ENCODE data around the gene GJA9.
"Not testable (repeated sequence)": the region's sequence is repeated elsewhere in the genome, so short reads cannot be mapped to it uniquely, and the experiment has no call there.

The GJA9 gene

DNA sequence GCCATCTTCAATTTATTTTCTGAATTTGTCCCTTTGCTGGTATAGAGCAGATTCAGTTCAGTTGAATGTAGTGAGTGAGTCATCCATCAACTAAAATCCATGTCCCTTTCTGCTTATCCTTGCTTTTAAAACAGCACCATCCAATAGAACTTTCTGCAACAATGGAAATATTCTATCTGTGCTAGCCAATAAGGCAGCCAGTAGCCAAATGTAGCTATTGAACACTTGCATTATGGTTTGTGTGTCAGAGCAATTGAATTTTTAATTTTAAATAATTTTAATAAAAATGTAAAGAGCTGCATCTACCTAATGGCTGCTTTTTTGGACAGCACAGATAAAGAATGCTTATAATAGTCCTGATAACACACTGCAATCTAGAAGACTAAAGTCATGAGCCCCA lies at the start of gene GJA9:
Gene GJA9, minus strand, starts transcription at position 101 of the 400 bp plus-strand sequence. CDS start 5,489 bp downstream, outside the sequence.
- DNase-seq, result no peak

DNA sequence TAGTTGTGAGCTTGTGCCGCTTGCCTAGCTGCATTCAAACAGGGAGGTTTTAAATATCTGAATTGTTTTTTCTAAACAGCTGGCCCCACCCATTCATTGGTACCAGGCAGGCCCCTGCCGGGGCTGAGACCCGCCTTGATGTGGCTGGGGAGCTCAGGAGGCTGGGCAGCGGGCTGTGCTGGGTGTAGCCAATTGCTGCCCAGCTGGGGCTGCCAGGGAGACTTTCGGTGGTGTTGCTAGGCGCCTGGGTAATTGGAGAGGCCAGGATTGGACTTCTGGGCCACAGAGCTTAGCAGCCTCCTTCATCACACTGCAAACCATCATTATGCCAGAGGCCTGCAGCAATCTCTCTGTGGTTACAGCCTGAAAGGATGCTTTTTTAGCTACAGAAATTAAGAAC lies 48.1 kb upstream of the GJA9 start:
- no peak for DNase-seq

DNA sequence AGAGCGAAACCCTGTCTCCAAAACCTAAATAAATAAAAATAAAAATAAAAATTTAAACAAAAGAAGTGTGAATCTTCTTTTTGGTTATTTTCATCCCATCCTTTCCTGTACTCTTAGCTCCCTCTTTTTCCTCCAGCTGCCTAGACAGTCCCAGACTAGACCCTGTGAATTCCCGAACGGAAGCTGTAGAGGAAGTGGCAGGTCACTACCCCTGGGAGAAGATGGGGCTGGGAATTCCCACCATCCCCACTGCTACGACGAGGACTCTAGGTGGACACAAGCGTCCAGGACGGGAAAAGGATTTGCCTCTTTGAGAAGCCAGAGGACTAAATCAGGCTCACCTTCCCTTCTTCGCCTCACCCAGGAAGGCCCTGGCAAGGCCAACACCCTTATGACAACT lies 47.7 kb upstream of the GJA9 start:
- no peak for DNase-seq

DNA sequence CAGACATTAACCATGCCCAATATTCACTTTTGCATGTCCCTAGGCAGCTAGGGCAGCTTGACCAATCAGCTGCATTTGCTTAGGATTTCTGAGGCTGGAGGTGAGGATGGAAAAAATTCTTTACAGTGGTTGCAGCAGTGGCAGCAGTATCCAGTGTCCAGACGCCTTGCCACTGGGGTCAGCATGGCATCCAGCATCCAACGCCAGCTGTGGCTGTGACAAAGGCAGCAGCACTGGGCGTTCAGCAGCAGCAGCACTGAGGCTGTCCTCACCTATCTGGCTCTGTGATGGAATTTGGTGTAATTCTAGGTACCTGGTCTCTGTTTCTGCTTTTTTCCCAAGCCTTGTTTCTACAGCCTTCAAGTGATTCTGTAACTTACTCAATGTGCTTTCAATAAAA lies 44.7 kb upstream of the GJA9 start:
- no peak for DNase-seq

DNA sequence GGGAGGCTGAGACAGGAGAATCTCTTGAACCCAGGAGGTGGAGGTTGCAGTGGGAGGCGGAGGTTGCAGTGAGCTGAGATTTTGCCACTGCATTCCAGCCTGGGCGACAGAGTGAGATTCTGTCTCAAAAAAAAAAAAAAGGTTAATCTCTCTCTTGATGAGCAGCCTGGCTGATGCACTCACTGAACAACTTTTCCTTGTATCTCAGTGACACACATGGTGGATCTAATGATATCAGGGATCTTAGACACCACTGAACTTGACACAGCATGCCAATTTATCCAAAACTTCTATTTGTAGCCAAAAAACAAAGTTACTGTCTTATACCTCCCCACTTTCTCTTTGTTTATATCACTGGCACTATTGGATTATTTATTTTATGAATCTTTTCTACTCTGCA lies 44.0 kb upstream of the GJA9 start:
- DNase-seq, result no peak

DNA sequence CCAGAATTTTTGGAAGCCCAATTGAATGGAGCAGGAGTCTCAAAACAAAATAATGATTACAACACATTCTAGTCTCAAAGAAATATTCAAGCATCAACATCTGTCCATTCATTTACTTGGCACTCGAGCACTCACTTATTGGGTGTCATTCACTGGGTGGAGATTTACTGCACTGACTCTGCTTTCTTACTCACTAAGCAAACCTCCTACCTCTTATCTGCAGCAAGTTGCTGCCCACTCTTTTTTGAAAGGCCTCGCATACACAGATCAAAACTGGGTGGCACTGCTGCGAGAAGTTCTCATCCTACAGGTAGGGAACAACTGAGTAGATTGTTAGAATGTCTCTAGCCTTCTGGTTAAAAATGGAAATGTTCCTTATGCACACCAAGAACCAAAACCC lies 42.2 kb upstream of the GJA9 start:
- DNase-seq, result no peak

DNA sequence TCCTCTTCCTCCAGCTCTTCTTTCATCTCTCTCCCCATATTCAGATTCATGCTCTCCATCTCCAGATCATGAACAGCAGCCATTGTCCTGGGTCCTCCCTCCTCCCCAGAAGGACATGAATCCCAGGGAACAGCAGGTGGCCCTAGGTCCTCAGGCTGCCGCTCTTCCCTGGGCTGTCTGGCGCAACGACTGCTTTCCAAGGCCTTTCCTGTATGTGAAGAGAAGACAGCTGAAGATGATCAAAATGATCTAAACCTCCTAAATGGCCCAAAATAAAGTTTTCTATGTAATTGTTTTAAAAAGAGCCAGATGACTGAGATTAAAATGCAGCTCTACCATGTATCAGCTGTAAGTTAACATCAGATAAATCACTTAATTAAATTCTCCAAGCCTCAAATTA lies 37.7 kb upstream of the GJA9 start:
- no peak for DNase-seq

DNA sequence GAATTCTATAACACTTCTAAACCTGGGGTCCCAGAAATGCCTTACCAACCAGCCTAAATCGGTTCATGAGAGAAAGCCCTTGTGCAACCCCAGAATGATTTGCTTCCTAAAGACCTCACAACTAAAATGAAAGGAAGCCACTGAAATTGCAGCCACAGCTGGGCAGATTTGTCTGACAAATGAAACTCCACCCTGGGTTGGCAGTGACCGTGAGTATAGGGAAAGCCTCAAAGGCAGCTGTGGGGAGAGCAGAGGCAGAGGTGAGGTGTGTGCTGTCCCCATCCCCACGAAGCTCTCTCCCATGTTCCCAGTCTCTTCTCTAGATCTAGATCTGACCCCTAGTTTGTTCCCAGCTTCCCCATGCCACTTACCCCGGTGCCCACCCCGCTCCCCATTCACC lies 37.2 kb upstream of the GJA9 start:
- DNase-seq, result no peak

DNA sequence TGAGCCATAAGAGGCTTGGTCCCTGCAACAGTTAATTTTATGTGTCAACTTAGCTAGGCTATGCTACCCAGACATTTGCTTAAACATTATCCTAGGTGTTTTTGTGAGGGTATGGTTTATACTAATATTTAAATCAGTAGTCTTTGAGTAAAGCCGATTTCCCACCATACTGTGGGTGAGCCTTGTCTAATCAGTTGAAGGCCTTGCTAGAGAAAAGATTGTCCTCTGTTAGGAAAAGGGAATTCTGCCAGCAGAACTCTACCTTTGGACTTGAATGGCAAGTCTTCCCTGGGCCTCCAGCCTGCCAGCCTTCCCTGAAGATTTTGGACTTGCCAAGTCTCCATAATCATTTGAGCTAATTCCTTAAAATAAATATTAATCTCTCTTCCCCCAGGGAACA lies 36.4 kb upstream of the GJA9 start:
- DNase-seq, result no peak

DNA sequence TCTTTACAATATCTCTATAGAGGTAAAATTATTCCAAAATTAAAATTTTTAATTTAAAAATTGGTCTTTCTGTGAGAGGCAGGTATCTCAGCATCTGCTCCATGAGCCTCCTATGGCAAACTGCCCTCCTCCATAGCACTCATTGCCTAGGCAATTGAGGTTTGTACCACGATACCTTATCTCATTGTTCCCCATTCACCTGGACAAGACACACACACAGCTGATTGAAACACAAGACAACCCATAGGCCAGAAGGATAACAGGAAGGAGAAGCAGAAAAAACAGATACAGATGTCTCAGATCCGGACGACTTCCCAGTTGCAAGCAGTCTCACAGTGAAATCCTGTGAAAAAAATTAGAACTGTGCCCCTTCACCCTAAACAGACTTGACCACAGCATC lies 36.0 kb upstream of the GJA9 start:
- DNase-seq, result no peak

DNA sequence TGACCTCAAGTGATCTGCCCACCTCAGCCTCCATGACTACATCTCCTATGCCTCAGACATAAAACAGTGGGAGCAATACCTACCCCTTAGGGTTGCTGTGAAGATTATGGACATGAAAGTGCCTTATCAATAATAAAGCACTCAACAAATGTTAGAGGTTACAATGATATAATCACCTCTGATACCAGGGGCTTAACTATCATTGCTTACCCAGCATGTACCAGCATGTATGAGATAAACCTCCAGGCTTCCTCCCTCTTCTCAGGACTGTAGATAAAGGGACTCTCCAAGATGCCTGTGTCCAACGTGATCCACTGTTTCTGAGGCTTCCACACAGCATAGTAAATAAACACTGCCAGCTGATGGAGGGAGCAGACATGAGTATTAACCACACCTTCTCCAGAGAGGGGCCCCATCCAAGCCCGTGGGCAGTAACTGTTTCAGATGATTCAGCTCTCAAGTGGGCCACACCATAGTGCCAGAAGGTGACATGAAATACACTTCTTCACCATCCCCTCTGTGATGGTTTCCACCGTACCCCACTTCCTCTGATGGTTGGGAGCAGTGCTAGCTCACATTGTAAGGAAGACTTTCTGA lies 34.1 kb upstream of the GJA9 start:
- no peak for DNase-seq

DNA sequence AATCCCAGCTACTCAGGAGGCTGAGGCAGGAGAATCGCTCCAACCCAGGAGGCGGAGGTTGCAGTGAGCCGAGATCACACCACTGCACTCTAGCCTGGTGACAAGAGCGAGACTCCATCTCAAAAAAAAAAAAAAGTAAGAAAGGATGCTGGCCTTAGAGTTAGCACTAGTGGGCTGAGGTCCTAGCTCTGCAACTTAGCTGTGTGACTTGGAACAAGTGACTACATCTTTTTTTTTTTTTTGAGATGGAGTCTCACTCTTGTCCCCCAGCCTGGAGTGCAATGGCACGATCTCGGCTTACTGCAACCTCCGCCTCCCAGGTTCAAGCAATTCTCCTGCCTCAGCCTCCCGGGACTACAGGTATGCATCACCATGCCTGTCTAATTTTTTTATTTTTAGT lies 33.5 kb upstream of the GJA9 start:
- DNase-seq, result not testable (repeated sequence)

DNA sequence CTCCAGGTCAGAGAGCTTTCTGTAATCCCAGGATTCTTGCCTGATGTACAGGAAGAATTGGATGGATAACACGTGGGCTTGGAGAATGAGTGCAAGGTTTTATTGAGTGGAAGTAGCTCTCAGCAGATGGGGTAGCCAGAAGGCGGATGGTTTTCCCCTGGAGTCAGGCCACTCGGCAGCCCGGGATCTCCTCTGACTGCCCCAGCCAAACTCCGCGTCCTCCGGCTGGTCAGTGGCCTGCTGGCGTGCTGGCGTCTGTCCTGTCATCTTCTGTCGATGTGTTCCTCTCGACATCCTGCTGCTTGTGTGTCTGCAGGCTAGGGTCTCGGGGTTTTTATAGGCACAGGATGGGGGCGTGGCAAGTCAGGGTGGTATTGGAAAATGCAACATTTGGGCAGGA lies 27.4 kb upstream of the GJA9 start:
- DNase-seq, result no peak

DNA sequence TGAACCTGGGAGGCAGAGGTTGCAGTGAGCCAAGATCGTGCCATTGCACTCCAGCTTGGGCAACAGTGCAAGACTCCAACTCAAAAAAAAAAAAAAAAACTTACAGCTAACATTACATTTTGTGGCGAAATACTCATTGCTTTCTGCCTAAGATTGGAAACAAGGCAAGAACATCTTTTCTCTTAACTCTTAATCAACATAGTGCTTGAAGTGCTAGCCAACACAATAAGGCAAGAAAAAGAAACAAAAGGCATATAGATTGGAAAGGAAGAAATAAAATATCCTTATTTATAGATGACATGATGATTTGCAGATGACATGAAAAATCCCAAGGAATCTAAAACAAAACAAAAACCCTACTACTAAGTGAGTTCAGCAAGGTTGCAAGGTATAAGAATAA lies 24.6 kb upstream of the GJA9 start:
- DNase-seq, result no peak

DNA sequence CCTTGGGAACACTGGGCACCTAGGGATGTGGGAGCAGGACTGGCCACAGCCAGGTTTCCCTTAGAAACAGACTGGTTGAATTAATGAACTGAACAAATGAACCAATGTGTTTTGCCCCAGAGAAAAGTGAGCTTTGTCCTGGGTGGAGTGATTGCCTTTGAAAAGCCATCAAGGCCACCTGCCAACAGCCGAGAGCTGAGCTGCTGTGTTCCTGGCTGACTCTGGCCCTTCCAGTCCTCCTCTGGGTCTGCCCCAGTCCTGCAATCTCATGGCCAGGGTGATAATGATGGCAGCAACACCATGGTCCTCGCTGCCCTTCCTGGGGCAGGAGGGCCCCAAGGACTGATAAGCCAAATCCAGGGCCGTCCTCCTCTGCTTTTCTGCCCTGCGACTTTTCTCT lies 18.2 kb upstream of the GJA9 start:
- DNase-seq, result no peak

DNA sequence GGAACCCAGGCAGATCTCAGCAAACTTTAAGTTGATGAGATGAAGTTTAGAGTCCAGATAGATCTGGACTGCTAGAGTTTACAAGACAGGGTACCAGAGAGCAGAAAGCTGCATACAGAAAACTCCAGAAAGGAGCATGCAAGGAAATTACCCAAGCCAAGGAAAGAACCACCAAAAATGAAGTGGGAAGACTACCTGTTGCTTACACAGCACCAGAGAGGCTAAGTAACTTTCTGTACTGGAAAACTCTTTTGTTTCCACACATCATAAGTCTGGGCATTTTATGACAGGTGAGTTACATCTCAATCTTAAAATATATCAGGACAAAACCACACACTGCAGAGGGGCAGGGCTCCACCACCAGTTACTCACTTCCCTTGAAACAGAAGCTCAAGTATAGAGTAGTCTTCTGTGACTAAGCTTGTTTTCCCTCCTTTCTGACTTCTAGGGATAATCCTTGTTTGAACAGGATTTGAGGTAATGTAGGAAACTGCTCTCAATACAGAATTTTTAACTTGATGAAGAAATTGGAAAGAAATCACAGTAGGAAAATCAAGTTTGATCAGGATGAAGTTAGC lies 17.4 kb upstream of the GJA9 start:
- no peak for DNase-seq

DNA sequence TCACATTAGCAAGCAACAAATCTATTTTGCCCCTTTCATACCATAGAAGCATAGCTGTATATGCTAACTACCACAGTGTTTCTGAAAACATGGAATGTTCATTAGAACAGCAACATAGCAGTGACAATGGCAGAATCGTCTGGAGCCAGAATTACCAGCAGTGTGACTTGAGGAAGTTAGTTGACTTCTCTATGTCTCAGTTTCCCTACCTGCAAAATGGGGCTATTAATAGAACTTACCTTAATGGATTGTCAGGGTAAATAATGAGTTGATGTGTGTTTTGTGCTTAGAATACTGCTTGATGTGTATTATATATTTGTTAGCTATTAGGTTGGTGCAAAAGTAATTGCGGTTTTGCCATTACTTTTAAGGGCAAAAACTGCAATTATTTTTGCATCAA lies 14.8 kb upstream of the GJA9 start:
- DNase-seq, result no peak

DNA sequence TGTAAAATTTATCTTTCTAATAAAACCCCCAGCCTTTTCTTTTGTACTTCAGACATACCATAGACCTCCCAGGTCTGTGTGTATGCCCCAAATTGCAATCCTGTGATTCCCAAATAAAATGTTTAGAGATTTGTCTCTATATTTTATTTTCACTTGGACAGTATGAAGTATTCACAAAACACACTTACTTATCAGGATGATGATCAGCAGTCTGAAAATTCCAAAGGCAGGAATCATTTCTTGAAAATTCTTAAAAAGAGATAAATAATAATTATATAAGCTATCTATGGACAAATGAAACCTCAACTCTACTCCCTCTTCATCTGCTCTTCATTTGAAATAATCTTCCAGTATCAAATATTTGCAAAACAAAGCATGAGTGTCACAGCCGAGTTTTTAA lies 11.6 kb upstream of the GJA9 start:
- no peak for DNase-seq

DNA sequence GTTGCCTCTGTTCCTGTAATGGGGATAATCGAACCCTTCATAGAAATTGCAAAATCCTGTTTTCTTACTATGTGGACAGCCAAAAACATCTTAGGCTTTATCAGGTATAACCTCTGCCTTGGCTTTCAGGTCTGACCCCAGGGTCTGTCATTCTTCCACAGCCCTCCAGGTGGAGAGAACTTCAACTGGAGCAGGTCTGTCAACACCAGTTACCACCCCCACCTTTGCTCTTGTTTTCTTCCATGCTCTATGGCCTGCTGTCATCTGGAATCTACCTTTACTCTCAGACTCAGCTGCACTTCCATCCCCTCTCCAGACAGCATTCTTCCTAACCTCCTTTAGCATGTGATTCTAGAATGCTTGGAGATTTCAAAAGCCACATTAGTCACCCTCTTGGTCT lies 10.4 kb upstream of the GJA9 start:
- no peak for DNase-seq

DNA sequence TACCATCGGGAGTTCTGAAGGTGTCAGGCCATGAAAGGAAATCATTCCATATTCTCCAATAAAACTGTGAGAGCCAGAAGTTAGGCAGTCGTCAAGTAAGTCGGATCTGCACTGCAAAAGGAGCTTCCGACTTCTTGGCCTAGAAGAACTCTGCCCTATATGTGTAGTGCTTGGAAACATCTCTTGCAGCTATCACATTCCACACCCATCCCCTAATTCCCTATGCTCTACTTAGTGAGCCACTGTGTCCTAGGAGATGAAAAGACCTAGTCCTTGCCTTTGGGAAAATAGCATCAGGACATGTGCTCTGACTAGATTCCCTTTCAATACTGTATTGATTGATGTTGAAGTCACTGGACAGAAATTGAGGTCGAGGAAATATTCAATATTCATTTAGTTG lies 8.2 kb upstream of the GJA9 start:
- DNase-seq, result no peak

DNA sequence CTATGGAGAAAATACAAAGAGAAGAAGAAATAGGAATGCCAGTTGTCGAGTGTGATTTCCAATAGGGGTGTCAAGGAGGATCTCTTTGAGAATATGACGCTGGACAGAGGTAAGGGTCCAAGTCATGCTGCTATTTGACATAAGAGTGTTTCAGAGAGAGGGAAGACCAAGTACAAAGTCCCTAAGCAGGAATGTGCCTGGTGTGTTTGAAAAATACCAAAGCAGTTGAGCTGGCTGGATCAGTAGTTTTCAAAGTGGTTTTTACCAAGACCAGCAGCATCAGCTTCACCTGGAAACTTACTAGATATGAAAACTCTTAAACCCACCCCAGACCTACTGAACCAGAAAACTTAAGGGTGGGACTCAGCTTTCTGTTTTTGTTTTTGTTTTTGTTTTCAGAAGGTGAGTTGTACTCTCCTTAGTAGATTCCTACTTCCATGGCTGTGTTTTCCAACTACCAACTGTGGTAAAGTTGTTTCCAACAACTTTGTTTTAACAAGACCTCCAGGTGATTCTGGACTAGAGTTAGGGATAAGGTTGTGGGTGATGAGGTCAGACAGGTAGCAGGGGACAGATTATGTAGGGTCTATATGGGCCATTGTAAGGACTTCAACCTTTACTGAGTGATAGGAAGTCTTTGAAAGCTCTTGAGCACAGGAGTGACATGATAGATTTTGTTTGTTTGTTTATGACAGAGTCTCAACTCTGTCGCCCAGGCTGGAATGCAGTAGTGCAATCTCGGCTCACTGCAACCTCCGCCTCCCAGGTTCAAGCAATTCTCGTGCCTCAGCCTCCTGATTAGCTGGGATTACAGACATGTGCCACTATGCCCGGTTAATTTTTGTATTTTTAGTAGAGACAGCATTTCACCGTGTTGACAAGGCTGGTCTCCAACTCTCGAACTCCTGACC lies 7.3 kb upstream of the GJA9 start:
- DNase-seq, result no peak

DNA sequence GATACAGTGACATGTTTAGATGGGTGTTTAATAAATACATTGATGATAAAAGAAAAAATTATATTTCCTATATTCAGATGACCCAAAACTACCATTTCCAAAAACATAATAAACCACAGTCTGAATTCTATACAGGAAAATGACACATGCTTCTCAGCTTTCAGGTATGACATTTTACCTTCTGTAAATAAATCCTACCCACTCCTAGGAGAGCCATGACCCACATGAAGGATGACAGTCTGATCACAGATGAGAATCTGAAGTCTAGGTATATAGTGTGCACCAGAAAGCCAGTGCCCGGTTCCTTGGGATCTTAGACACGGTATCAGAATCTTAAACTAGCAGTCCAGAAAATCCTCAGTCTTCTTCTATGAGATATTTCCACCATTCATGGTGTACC lies 3.7 kb upstream of the GJA9 start:
- DNase-seq, result no peak

DNA sequence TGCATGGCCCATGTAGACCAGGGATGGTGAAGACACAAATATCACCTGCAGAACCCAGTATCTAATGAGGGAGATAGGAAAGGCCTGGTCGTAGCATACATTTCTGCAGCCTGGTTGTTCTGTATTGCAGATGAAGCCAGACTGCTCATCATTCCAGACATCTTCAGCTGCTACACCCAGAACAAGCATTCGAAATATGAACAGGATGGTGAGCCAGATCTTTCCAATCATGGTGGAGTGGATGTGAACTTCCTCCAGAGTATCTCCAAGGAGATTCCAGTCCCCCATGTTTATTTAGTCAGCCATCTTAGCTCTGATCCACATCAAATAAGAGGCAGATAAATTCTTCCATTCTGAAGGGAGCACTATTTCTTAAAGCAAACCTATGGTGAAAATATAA lies 5.6 kb downstream of the GJA9 start:
- DNase-seq, result no peak

All from GF-D8 (cell line).